B cell (primary cell): ENCODE results near the gene IKZF1. TPM values are rescaled to one million over a fixed set of nuclear protein-coding genes. Genes with fewer than 3 reads are reported as not detected.
A peak's percentile ranks its signal among the peaks of the same experiment; 100 is the strongest.

Source experiments
- ATAC-seq: fragments of 200-7000 bp; cut with Tn5 transposase; one replicate; pipeline ENCODE4 v1.10.0; 2021; ENCODE audit warnings: low read depth, mild to moderate bottlenecking, moderate number of reproducible peaks, moderate library complexity
- CTCF ChIA-PET: fragments of 350-600 bp; sonication (Branson Sonifier 250); formaldehyde crosslinking; loops from one replicate; lab custom pipeline; 2021; ENCODE audit warnings: antibody characterized with exemption, inconsistent platforms; lab: Charles Lee
- POLR2A ChIA-PET: fragments of 350-600 bp; sonication (Branson Sonifier 250); formaldehyde crosslinking; loops from one replicate; lab custom pipeline; 2021; ENCODE audit warnings: antibody characterized with exemption; lab: Charles Lee
- DNase-seq: peaks from one replicate; pipeline ENCODE4 v3.0.0; 2013
- H2AFZ ChIP-seq: 2 replicates; pipeline ENCODE4 v1.6.1; 2012; ENCODE audit warnings: mild to moderate bottlenecking, low read depth, low read length; ENCODE audit not compliant: insufficient read depth, poor library complexity, severe bottlenecking
- H3K27ac ChIP-seq, 2 donors: 1 replicate in 1 of 2; 2 replicates in 1 of 2; pipeline ENCODE4 v1.5.1; 2012 to 2013; ENCODE audit warnings: low read length in 2 of 2, mild to moderate bottlenecking in 2 of 2, moderate library complexity in 1 of 2
- H3K27me3 ChIP-seq, 4 experiments: fragments of 200-600 bp in 1 of 4; sonication (generic) in 1 of 4; replicated peaks in 1 of 4; 1 replicate in 2 of 4; 2 replicates in 2 of 4; pipeline versions ENCODE4 v1.6.1 to v1.7.0; 2013 to 2016; ENCODE audit warnings: low read length in 3 of 4, mild to moderate bottlenecking in 2 of 4, mixed read lengths in 1 of 4, moderate library complexity in 1 of 4; ENCODE audit not compliant: insufficient read depth in 4 of 4, control insufficient read depth in 3 of 4; ENCODE audit errors: control extremely low read depth in 1 of 4
- H3K36me3 ChIP-seq, 2 experiments: replicated peaks in 1 of 2; 1 replicate in 1 of 2; 2 replicates in 1 of 2; pipeline versions ENCODE4 v1.6.1 to v1.7.1; 2013; ENCODE audit warnings: low read length in 1 of 2; ENCODE audit not compliant: insufficient read depth in 2 of 2, control insufficient read depth in 1 of 2; ENCODE audit errors: control extremely low read depth in 1 of 2, extremely low read depth in 1 of 2
- H3K4me1 ChIP-seq, 2 donors: fragments of 200-600 bp in 1 of 2; sonication (generic) in 1 of 2; 1 replicate in 1 of 2; 2 replicates in 1 of 2; pipeline versions ENCODE4 v1.5.1 to v1.6.1; 2013 to 2017; ENCODE audit warnings: low read length in 2 of 2; ENCODE audit not compliant: control insufficient read depth in 2 of 2, insufficient read depth in 2 of 2
- H3K4me2 ChIP-seq: replicated peaks from 2 replicates; pipeline ENCODE3; 2012; ENCODE audit warnings: mild to moderate bottlenecking, low read depth, low read length; ENCODE audit not compliant: poor library complexity, severe bottlenecking
- H3K4me3 ChIP-seq, 5 experiments: fragments of 200-600 bp in 1 of 5; sonication (generic) in 1 of 5; 1 replicate in 3 of 5; 2 replicates in 2 of 5; pipeline versions ENCODE4 v1.5.1 to v1.7.0; 2011 to 2016; ENCODE audit warnings: low read length in 4 of 5, mild to moderate bottlenecking in 4 of 5, low read depth in 2 of 5, control low read depth in 1 of 5, moderate library complexity in 1 of 5; ENCODE audit not compliant: insufficient read depth in 1 of 5; ENCODE audit errors: control extremely low read depth in 1 of 5, extremely low read depth in 1 of 5
- H3K79me2 ChIP-seq: fragments of 200-600 bp; sonication (generic); one replicate; pipeline ENCODE4 v1.6.0; 2016; ENCODE audit warnings: low read length; ENCODE audit not compliant: control insufficient read depth, insufficient read depth
- H3K9ac ChIP-seq: fragments of 200-600 bp; sonication (generic); 2 replicates; pipeline ENCODE4 v1.6.1; 2017; ENCODE audit warnings: mild to moderate bottlenecking, low read length, moderate library complexity
- H3K9me3 ChIP-seq, 3 donors: one replicate each; pipeline versions ENCODE4 v1.6.1 to v1.7.1; 2013; ENCODE audit warnings: low read length in 2 of 3; ENCODE audit not compliant: control insufficient read depth in 2 of 3, insufficient read depth in 1 of 3; ENCODE audit errors: control extremely low read depth in 1 of 3
- H4K20me1 ChIP-seq: 2 replicates; pipeline ENCODE4 v1.6.0; 2012; ENCODE audit warnings: mild to moderate bottlenecking, low read length; ENCODE audit not compliant: insufficient read depth, control insufficient read depth, poor library complexity, severe bottlenecking
- H3K27ac Mint-ChIP-seq: one replicate; pipeline ENCODE4 v1.8.0; 2021; ENCODE audit warnings: mixed read lengths
- H3K27me3 Mint-ChIP-seq: one replicate; pipeline ENCODE4 v1.8.0; 2021; ENCODE audit warnings: mixed read lengths
- H3K4me1 Mint-ChIP-seq: one replicate; pipeline ENCODE4 v1.8.0; 2021; ENCODE audit warnings: mixed read lengths
- H3K4me3 Mint-ChIP-seq: one replicate; pipeline ENCODE4 v1.8.0; 2021; ENCODE audit warnings: mixed read lengths
- H3K9me3 Mint-ChIP-seq: one replicate; pipeline ENCODE4 v1.8.0; 2022; ENCODE audit warnings: mixed read lengths; ENCODE audit not compliant: insufficient read depth
- CTCF ChIP-seq: fragments of 200-600 bp; IDR thresholded peaks from one replicate; pipeline ENCODE4 v1.8.0; 2022; ENCODE audit warnings: antibody characterized with exemption, mild to moderate bottlenecking
- EZH2 ChIP-seq: IDR thresholded peaks from 2 replicates; pipeline ENCODE4 v1.6.1; 2012; ENCODE audit warnings: borderline replicate concordance, low read depth, mild to moderate bottlenecking, moderate library complexity, low read length; ENCODE audit not compliant: insufficient read depth, poor library complexity, severe bottlenecking
- WGBS: methylation state at CpG from one replicate; pipeline ENCODE4 v1.1.5; 2013; ENCODE audit warnings: missing lambda C conversion rate; ENCODE audit not compliant: insufficient coverage; 5-methylcytosine and 5-hydroxymethylcytosine counted together
- intact Hi-C: fragments of 100-400 bp; cut with micrococcal nuclease; formaldehyde crosslinking; loops from one replicate; pipeline ENCODE4 v1.10.0; 2022
- polyA plus RNA-seq: library from polyadenylated mRNA; depleted of rRNA; stranded (reverse); fragments of >200 nt; gene quantifications from 2 replicates; pipeline ENCODE4 v1.2.3, GENCODE V29; 2012
- total RNA-seq, 2 donors: library from RNA; stranded (reverse); fragments of 120-200 nt in 1 of 2; gene quantifications; 1 replicate in 1 of 2; 2 replicates in 1 of 2; pipeline versions ENCODE4 v1.2.3 to v1.2.4, GENCODE V29; 2013 to 2022

IKZF1 gene
- total and polyA plus RNA-seq, 2 donors (not counting 1 experiment from before 2014, with no cell fraction given), result 199 to 254 TPM

- Histone ChIP-seq H3K9me3 (peaks cover 2 to 8% (median 5%) of the 10 kb centered on the region in 3 donors), H4K20me1 (no peaks in the 10 kb centered on the region), H3K27me3 (no peaks in the 10 kb centered on the region), H3K36me3 (peaks cover 35 to 99% of the 10 kb centered on the region in 2 experiments), H2AFZ (no peak overlapping the region), H3K27ac (peak overlapping the region; percentile 32 to 64), H3K9ac (no peak overlapping the region), H3K4me1 (peaks cover 29 to 40% of the 10 kb centered on the region in 2 donors), H3K79me2 (peaks cover 87% of the 10 kb centered on the region), H3K4me3 (no peak overlapping the region), H3K4me2 (peak overlapping the region; percentile 15)
- intact Hi-C loops, result no loop called here
- Mint-ChIP-seq H3K27me3 (no peaks in the 10 kb centered on the region), H3K4me1 (peaks cover 80% of the 10 kb centered on the region), H3K9me3 (peaks cover 2% of the 10 kb centered on the region), H3K4me3 (peak overlapping the region; percentile 39), H3K27ac (peak overlapping the region; percentile 92)
- TF ChIP-seq CTCF (no peak), EZH2 (no peak)
- no peak for ATAC-seq
- no peak for DNase-seq
- ChIA-PET CTCF (interaction anchor here (0.9 to 13.1 kb wide), 9 partner anchors 26 to 230 kb away, joined by 3 to 241 read pairs (median 4); partner anchors contain the start of gene IKZF1), POLR2A (no interaction called here)
- 68% methylated on average over 4 of the region's 4 CpGs for WGBS
Observed at GRCh38 chr7:50372923-50373322, 68.4 kb downstream of the IKZF1 start.

- H3K4me1 ChIP-seq, result peaks cover 52 to 56% of the 10 kb centered on the region in 2 donors
- Mint-ChIP-seq H3K4me3 (no peak overlapping the region), H3K27me3 (no peaks in the 10 kb centered on the region), H3K27ac (peak overlapping the region; percentile 69), H3K4me1 (peaks cover 78% of the 10 kb centered on the region), H3K9me3 (no peaks in the 10 kb centered on the region)
- H4K20me1 ChIP-seq, result no peaks in the 10 kb centered on the region
- WGBS, result 96% methylated on average over 15 of the region's 15 CpGs
- no peak overlapping the region for H3K4me3 ChIP-seq
- H2AFZ ChIP-seq, result no peak overlapping the region
- H3K27ac ChIP-seq, result peak overlapping the region; percentile 9 to 73
- no peaks in the 10 kb centered on the region for H3K27me3 ChIP-seq
- POLR2A ChIA-PET, result no interaction called here
- H3K36me3 ChIP-seq, result peaks cover 37 to 99% of the 10 kb centered on the region in 2 experiments
- intact Hi-C loops, result no loop called here
- ATAC-seq, result no peak
- no peaks in the 10 kb centered on the region for H3K9me3 ChIP-seq
- H3K9ac ChIP-seq, result no peak overlapping the region
- CTCF ChIA-PET, result interaction anchor here (1.1 to 13.1 kb wide), 5 partner anchors 10 to 171 kb away, joined by 3 to 182 read pairs (median 5); no protein-coding TSS in a partner anchor
- no peak for TF ChIP-seq EZH2
- no peak for TF ChIP-seq CTCF
- no peak overlapping the region for H3K4me2 ChIP-seq
- peaks cover 97% of the 10 kb centered on the region for H3K79me2 ChIP-seq
- no peak for DNase-seq
Observed at GRCh38 chr7:50376056-50376820, 71.7 kb downstream of the IKZF1 start.
